HCT116 (cell line): ENCODE measurements around the gene SEMA5A. TPM values are rescaled to one million over a fixed set of nuclear protein-coding genes. Genes with fewer than 3 reads are reported as not detected.

Source experiments
- ATAC-seq: fragments of 200-7000 bp; cut with Tn5 transposase; 2 replicates; pipeline ENCODE4 v1.9.1; 2020; ENCODE audit warnings: mild to moderate bottlenecking, moderate library complexity
- BruUV-seq: library from RNA; stranded (reverse); fragments of 400-500 nt; replicated peaks from 2 replicates; lab custom pipeline; 2021; lab: Mats Ljungman, UMichigan
- CTCF ChIA-PET: fragments of 300-600 bp; sonication (Branson Sonifier 250); formaldehyde crosslinking; loops from one replicate; lab custom pipeline; 2021; ENCODE audit warnings: antibody characterized with exemption; lab: Charles Lee
- POLR2A ChIA-PET: fragments of 300-600, 350-600 bp; sonication (Branson Sonifier 250); formaldehyde crosslinking; loops from one replicate; lab custom pipeline; 2021; ENCODE audit warnings: antibody characterized with exemption; lab: Charles Lee
- RAD21 ChIA-PET, 2 experiments: fragments of 300-600 bp; sonication (Branson Sonifier 250); formaldehyde crosslinking; loops; one replicate each; lab custom pipeline; 2023; ENCODE audit warnings: low total read pairs in 2 of 2; ENCODE audit not compliant: uncharacterized antibody in 2 of 2, unreplicated experiment in 2 of 2, low non-redundant PET in 1 of 2; lab: Charles Lee
- DNase-seq: peaks from one replicate; pipeline ENCODE4 v3.0.0-alpha.2; 2010; ENCODE audit warnings: low read depth, low spot score
- H2AFZ ChIP-seq: fragments of 200-600 bp; shearing (Covaris generic), sonication (generic); 2 replicates; pipeline ENCODE4 v1.6.1; 2017; ENCODE audit warnings: low read depth, mixed run types, mixed read lengths, antibody characterized with exemption, low read length; ENCODE audit not compliant: poor library complexity, severe bottlenecking
- H3K27ac ChIP-seq: 2 replicates; pipeline ENCODE4 v1.5.1; 2012; ENCODE audit warnings: low read depth, low read length
- H3K27me3 ChIP-seq: fragments of 200-600 bp; sonication (generic); 2 replicates; pipeline ENCODE4 v1.6.1; 2016; ENCODE audit warnings: mixed run types, low read length, mixed read lengths; ENCODE audit not compliant: insufficient read depth
- H3K36me3 ChIP-seq, 2 experiments: fragments of 200-500 bp in 1 of 2; fragments of 200-600 bp in 1 of 2; sonication (Bioruptor generic) in 1 of 2; sonication (generic) in 1 of 2; 2 replicates each; pipeline versions ENCODE4 v1.5.1 to v1.6.1; 2014 to 2016; ENCODE audit warnings: low read length in 2 of 2, inconsistent platforms in 1 of 2, mixed read lengths in 1 of 2, mixed run types in 1 of 2; ENCODE audit not compliant: insufficient read depth in 2 of 2, control insufficient read depth in 1 of 2
- H3K4me1 ChIP-seq, 2 experiments: fragments of 200-600 bp in 1 of 2; sonication (generic) in 1 of 2; 2 replicates each; pipeline versions ENCODE4 v1.5.1 to v1.6.1; 2012 to 2017; ENCODE audit warnings: low read length in 2 of 2, inconsistent platforms in 1 of 2, mild to moderate bottlenecking in 1 of 2, mixed read lengths in 1 of 2, mixed run types in 1 of 2, moderate library complexity in 1 of 2; ENCODE audit not compliant: insufficient read depth in 2 of 2, control insufficient read depth in 1 of 2
- H3K4me2 ChIP-seq: fragments of 200-600 bp; sonication (generic); 2 replicates; pipeline ENCODE4 v1.6.1; 2017; ENCODE audit warnings: mixed run types, low read length, mixed read lengths
- H3K4me3 ChIP-seq, 2 experiments: fragments of 200-600 bp in 1 of 2; sonication (generic) in 1 of 2; replicated peaks in 1 of 2; 2 replicates each; pipeline ENCODE4 v1.5.1; 2011 to 2016; ENCODE audit warnings: low read length in 2 of 2, control low read depth in 1 of 2, low read depth in 1 of 2, mild to moderate bottlenecking in 1 of 2, mixed read lengths in 1 of 2, mixed run types in 1 of 2
- H3K79me2 ChIP-seq: fragments of 200-600 bp; sonication (generic); 2 replicates; pipeline ENCODE4 v1.6.1; 2017; ENCODE audit warnings: mild to moderate bottlenecking, mixed run types, low read length, moderate library complexity, mixed read lengths; ENCODE audit not compliant: insufficient read depth
- H3K9ac ChIP-seq: fragments of 200-600 bp; sonication (generic); 2 replicates; pipeline ENCODE4 v1.6.1; 2016; ENCODE audit warnings: low read length, mixed read lengths
- H3K9me2 ChIP-seq: fragments of 200-600 bp; sonication (generic), shearing (Covaris generic); 2 replicates; pipeline ENCODE4 v1.6.1; 2017; ENCODE audit warnings: mixed run types, mild to moderate bottlenecking, moderate library complexity; ENCODE audit not compliant: insufficient read depth
- H3K9me3 ChIP-seq, 2 experiments: fragments of 200-500 bp in 1 of 2; fragments of 200-600 bp in 1 of 2; sonication (Bioruptor generic) in 1 of 2; sonication (generic) in 1 of 2; 2 replicates each; pipeline ENCODE4 v1.6.1; 2014 to 2017; ENCODE audit warnings: low read length in 2 of 2, mixed read lengths in 2 of 2, inconsistent platforms in 1 of 2, low read depth in 1 of 2, mild to moderate bottlenecking in 1 of 2, mixed run types in 1 of 2, moderate library complexity in 1 of 2; ENCODE audit not compliant: control insufficient read depth in 1 of 2, insufficient read depth in 1 of 2
- H4K20me1 ChIP-seq: fragments of 200-600 bp; sonication (generic), shearing (Covaris generic); 2 replicates; pipeline ENCODE4 v1.6.1; 2017; ENCODE audit warnings: mixed run types, mild to moderate bottlenecking, moderate library complexity; ENCODE audit not compliant: insufficient read depth
- CEBPB ChIP-seq: IDR thresholded peaks from 2 replicates; pipeline ENCODE4 v1.6.1; 2012; ENCODE audit warnings: low read depth
- ELF1 ChIP-seq: IDR thresholded peaks from 2 replicates; pipeline ENCODE4 v1.6.1; 2012; ENCODE audit warnings: low read depth, borderline replicate concordance
- EZH2 ChIP-seq: fragments of 200-600 bp; sonication (generic); IDR thresholded peaks from 2 replicates; pipeline ENCODE4 v1.6.1; 2017; ENCODE audit warnings: antibody characterized with exemption, mixed run types
- EZH2phosphoT487 ChIP-seq: fragments of 200-600 bp; IDR thresholded peaks from 2 replicates; pipeline ENCODE4 v1.6.1; 2018; ENCODE audit warnings: antibody characterized with exemption, borderline replicate concordance
- MAX ChIP-seq: IDR thresholded peaks from 2 replicates; pipeline ENCODE4 v1.6.1; 2012
- POLR2AphosphoS5 ChIP-seq: IDR thresholded peaks from 2 replicates; pipeline ENCODE4 v1.6.1; 2011; ENCODE audit warnings: mild to moderate bottlenecking, low read depth, low read length, moderate library complexity
- REST ChIP-seq: IDR thresholded peaks from 2 replicates; pipeline ENCODE4 v1.6.1; 2012; ENCODE audit warnings: low read depth
- SIN3A ChIP-seq: IDR thresholded peaks from 2 replicates; pipeline ENCODE4 v1.6.1; 2012; ENCODE audit warnings: low read depth
- SRF ChIP-seq: IDR thresholded peaks from 2 replicates; pipeline ENCODE4 v1.6.1; 2012; ENCODE audit warnings: low read depth
- TCF7L2 ChIP-seq: IDR thresholded peaks from 2 replicates; pipeline ENCODE4 v1.7.0; 2011; ENCODE audit warnings: borderline replicate concordance, inconsistent platforms; ENCODE audit not compliant: insufficient read depth, insufficient read length; ENCODE audit errors: extremely low read depth
- ZBTB33 ChIP-seq: IDR thresholded peaks from 2 replicates; pipeline ENCODE4 v1.6.1; 2011; ENCODE audit warnings: mild to moderate bottlenecking, low read length, moderate library complexity; ENCODE audit not compliant: insufficient replicate concordance; ENCODE audit errors: extremely low read depth
- intact Hi-C: fragments of 100-400 bp; cut with micrococcal nuclease; formaldehyde crosslinking; loops from 2 replicates; pipeline ENCODE4 v1.10.0; 2022
- total RNA-seq: library from RNA; stranded (reverse); gene quantifications from one replicate; pipeline ENCODE4 v1.2.1, GENCODE V29; 2021; ENCODE audit not compliant: unreplicated experiment

SEMA5A gene
- total RNA-seq, 1 experiment from 2014 or later, result 0.02 TPM

GRCh38 chr5:9089893-9090292 lies 456.0 kb downstream of the SEMA5A start:
- BruUV-seq, result no TSS peak
- Histone ChIP-seq H3K9me3 (peaks cover 0 to 15% of the 10 kb centered on the region in 2 experiments; a peak in 2 of 4 replicates), H3K4me3 (no peak overlapping the region), H3K9ac (no peak overlapping the region), H3K4me1 (no peaks in the 10 kb centered on the region), H3K27me3 (no peaks in the 10 kb centered on the region), H3K79me2 (no peaks in the 10 kb centered on the region), H3K9me2 (no peaks in the 10 kb centered on the region), H4K20me1 (no peaks in the 10 kb centered on the region), H3K27ac (no peak overlapping the region), H3K4me2 (no peak overlapping the region), H2AFZ (no peak overlapping the region), H3K36me3 (no peaks in the 10 kb centered on the region)
- DNase-seq (no peak), ATAC-seq (no peak)
- ChIA-PET RAD21 (no interaction called here), POLR2A (no interaction called here), CTCF (no interaction called here)
- no peak for TF ChIP-seq EZH2phosphoT487
- TF ChIP-seq REST, result no peak
- no peak for TF ChIP-seq MAX
- no peak for TF ChIP-seq CEBPB
- TF ChIP-seq SRF, result no peak
- TF ChIP-seq EZH2, result no peak
- TF ChIP-seq POLR2AphosphoS5, result no peak
- intact Hi-C loops, result no loop called here

- Histone ChIP-seq H3K27me3 (no peaks in the 10 kb centered on the region), H3K4me2 (no peak overlapping the region), H3K9me2 (no peaks in the 10 kb centered on the region), H3K4me1 (no peaks in the 10 kb centered on the region), H3K9ac (no peak overlapping the region), H2AFZ (no peak overlapping the region), H3K4me3 (no peak overlapping the region), H4K20me1 (no peaks in the 10 kb centered on the region), H3K27ac (no peak overlapping the region), H3K79me2 (no peaks in the 10 kb centered on the region), H3K36me3 (no peaks in the 10 kb centered on the region), H3K9me3 (peaks cover 4 to 8% of the 10 kb centered on the region in 2 experiments; a peak in 2 of 4 replicates)
- ChIA-PET RAD21 (no interaction called here), CTCF (no interaction called here), POLR2A (no interaction called here)
- DNase-seq (no peak), ATAC-seq (no peak)
- BruUV-seq, result no TSS peak
- intact Hi-C loops, result no loop called here
- no peak for TF ChIP-seq SIN3A
- no peak for TF ChIP-seq EZH2
- no peak for TF ChIP-seq SRF
- no peak for TF ChIP-seq ZBTB33
- TF ChIP-seq TCF7L2, result no peak
- TF ChIP-seq MAX, result no peak
- TF ChIP-seq EZH2phosphoT487, result no peak
- TF ChIP-seq ELF1, result no peak
These were observed 462.9 kb downstream of the SEMA5A start for GRCh38 chr5:9082996-9083395.
